Kasumi-1 (cell line): ENCODE measurements around the gene ZNF749.
"Not testable (repeated sequence)": the region's sequence is repeated elsewhere in the genome, so short reads cannot be mapped to it uniquely, and the experiment has no call there.

Experiments used
- DNase-seq, 2 experiments: peaks; one replicate each; lab custom pipeline; 2025; lab: John Stamatoyannopoulos, UW

ZNF749 gene

GRCh38 chr19:57466489-57466888 is 31.4 kb downstream of the ZNF749 start:
- DNase-seq: no peak

- DNase-seq: no peak
Observed at GRCh38 chr19:57473646-57474045, 38.5 kb downstream of the ZNF749 start.

GRCh38 chr19:57477191-57478008 is 42.3 kb downstream of the ZNF749 start, which contains the start of gene ZNF772:
Gene ZNF772 (minus strand): TSS chr19:57477566. CDS start chr19:57477309, 257 bp downstream.
- DNase-seq: peak; percentile 82 to 85

GRCh38 chr19:57487477-57488298 is 52.6 kb downstream of the ZNF749 start, which contains the start of gene ZNF419:
Gene ZNF419 (plus strand): TSS chr19:57487750. CDS start chr19:57487951, 201 bp downstream.
- peak; percentile 81 to 84 for DNase-seq

- not testable (repeated sequence) for DNase-seq
Observed at GRCh38 chr19:57488299-57488644, 53.1 kb downstream of the ZNF749 start.
